Activated T-helper 9 cell treated with anti-CD3 and anti-CD28 coated beads, Interleukin-2, amount 50 U/mL, for 16 hours (primary cell): Measurements from ENCODE around the gene TLE4.
A peak's percentile ranks its signal among the peaks of the same experiment; 100 is the strongest.
"Not testable (repeated sequence)": the region's sequence is repeated elsewhere in the genome, so short reads cannot be mapped to it uniquely, and the experiment has no call there.

Source experiments
- DNase-seq: peaks from one replicate; pipeline ENCODE4 v3.0.0-alpha.2; 2020; ENCODE audit warnings: low read depth

The TLE4 gene

DNA sequence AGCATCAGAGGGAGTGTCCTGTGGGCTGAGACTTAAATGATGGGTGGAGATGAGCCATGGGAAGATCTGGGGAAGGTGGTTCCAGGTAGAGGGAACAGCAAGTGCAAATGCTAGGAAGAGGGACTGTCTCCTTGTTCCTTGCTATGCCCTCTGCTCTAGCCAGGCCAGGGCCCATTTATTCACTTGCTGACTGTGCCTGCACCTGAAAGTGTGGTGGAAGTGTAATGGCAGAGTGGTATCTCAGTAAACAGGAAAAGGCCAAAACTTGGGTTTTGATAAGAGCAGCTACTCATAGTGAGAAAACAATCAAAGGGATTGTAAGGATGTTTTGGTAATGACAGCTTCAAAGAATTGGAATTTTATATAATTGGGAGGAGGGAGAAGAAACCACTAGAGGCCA, 32.4 kb downstream of the TLE4 start:
- no peak for DNase-seq

DNA sequence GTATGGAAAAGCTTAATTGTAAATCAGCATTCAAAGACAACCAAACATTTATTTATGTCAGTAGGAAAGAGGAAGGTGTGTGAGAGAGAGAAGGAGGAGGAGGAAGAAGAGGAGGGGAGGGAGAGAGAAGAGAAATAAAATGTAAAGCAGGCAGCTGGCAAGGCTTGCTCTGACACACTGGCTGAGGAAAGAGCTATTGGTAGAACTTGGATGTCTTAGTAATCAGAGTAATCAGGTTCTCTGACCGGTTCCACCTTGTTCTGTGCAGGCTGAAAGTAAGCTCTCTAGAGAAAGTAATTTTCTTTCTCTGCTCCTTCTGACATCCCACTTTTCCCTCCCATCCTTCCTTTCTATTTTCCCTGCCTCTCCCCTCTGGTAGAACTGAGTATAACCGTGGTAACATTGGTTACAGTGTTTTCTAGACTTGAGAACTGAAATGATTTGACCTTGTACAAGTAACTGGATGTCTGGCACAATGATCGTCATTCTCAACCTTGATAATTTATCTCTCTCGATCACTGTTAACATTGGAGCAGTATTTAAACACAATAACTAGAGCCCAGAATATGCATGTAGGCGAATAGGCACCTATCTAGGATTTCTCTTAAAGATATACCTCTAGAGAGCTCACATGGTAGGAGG, 33.3 kb downstream of the TLE4 start:
- DNase-seq, result no peak

DNA sequence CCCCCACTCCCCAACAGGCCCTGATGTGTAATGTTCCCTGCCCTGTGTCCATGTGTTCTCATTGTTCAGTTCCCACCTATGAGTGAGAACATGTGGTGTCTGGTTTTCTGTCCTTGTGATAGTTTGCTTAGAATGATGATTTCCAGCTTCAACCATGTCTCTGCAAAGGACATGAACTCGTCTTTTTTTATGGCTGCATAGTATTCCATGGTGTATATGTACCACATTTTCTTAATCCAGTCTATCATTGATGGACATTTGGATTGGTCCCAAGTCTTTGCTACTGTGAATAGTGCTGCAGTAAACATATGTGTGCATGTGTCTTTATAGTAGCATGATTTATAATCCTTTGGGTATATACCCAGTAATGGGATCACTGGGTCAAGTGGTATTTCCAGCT, 34.8 kb downstream of the TLE4 start:
- DNase-seq, result not testable (repeated sequence)

DNA sequence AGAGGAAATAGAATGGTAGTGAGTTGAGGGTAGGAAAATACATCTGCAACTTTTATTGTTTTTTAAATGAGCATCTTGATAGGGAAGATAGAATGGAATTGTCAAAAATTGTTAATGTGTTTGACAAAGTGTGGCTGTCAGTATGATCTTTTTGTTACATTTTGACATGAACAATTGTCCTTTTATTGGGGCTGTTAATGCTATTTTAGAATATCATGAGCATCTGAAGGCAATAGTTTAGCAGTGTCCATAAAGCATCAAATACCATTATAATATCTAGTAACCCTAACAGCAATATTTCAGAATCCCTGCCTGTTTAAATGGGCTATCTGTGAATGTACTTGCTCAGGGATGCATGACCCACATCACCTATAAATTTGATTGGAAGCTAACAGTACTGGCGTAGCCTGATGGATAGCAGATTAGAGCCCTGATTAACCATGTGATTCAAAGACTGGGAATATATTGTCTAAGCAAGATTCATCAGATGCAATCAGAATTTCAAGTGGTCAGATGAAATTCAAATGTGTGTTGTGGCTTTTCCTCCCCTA, 37.8 kb downstream of the TLE4 start:
- DNase-seq, result no peak

DNA sequence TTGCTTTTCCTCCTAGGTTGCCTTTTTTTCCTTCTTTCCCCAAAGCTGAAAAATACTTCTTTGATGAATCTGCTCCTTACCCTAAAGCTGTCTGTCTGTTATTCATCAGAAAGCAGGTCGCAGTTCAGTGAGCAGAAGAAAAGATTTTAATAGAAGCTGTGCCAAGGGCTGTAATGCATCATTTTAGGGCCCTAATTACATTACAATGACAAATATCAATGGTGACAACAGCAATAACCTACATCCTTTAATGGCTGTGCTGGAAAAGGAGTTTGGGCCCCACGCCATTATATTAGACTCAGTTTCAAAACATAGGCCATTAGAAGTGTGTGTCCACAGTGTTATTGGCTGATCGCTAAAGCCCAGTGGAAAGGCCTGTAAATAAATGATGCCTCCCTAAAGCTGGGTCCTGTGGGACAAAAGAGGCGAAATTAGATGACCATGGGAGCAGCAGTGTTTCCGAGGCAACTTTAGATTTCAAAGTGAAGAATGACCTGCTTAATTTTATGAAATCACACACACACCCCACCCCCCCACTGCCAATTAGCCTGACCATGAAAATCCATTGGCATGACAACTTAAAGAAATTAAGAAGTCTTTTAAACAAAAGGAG, 38.4 kb downstream of the TLE4 start:
- no peak for DNase-seq

DNA sequence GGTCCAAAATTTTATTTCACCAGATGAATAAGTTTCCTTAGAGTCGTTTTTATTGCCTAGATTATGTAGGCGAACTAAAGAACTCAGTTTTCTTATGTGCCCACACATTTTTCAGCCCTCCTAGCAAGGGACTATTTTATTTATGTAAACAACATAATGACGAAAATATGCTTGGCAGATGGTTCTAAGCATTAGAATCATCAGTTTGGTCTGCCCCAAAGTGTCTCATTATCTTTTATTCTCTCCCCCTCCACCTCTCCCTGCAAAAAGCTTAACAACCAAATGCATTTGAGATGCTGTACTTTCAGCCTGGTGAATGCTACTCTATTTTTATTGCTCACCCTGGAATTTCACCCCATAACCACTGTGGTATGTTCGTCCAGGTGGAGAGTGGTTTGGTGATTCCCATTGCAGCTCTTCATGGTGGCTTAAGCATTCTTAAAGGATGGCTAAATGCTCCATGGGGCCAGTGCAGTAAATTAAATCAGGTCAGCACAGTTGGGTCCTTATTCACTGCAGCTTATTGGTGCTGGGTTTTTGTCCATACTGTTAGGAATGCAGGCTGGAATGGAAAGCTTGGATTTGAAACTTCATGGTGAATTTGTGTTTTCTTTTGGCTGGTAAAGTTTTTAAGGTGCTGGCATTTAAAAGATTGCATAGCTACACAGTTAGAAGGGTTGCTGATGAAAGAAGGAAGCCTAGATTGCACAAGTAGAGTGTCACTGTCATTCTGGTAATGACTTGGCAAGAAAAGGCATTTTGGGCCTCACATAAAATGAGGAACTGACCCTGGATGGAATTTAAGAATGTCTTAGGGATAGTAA, 39.2 kb downstream of the TLE4 start:
- no peak for DNase-seq

DNA sequence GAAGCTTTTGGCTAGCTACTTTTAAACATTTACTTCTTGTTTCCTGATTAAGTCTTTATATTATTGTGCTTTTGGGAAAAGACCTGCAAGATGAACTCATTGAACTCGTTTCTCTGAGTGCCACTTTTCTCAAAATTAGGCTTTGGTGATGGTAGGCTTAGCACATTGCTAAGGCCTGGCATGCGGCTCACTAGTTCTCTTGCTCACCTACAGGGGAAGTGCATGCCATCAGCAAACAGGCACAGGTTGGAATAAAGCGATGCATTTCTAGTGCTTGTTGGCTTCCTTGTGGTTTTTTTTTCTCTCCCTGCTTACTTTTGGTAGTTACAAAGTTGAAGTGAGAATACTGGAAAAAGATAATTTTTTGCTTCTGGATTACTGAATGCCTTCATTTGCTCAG, 41.4 kb downstream of the TLE4 start:
- DNase-seq, result no peak

DNA sequence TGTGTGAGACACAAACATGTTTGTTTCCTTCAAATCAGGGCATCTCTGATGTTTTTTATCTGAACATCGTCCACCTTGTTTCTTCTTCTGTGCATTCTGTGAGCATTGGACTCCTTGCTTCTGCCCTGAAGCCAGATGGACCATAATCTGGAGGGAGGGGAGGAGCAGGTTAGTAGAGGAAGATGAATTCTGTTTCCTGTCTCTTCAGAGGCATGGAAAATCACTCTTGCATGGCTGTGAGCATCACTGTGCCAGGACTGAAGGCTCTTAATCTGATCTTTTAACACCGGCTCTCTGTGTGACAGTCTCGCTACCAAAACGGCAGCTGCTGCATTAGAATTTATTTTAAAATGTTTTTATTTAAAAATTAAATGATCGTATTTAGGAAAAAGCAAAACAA, 43.3 kb downstream of the TLE4 start:
- no peak for DNase-seq

DNA sequence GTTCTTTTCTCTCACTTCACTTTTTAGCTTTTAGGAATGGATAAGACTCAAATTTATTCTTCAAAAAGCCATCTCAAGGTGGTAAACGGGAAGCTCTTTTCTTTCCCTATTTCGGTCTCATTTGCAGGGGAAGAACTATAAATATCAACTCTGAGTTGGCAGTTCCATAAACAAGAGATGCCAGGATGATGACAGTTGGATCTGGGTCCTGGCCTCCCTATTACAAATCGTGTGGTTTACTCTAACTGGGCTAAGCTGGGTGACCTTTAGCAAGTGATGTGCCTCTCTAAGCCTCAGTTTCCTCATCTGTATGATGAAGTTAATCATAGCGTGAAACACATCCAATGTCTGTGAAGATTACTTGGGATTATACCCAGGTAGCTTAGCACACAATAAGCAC, 44.2 kb downstream of the TLE4 start:
- DNase-seq, result no peak

DNA sequence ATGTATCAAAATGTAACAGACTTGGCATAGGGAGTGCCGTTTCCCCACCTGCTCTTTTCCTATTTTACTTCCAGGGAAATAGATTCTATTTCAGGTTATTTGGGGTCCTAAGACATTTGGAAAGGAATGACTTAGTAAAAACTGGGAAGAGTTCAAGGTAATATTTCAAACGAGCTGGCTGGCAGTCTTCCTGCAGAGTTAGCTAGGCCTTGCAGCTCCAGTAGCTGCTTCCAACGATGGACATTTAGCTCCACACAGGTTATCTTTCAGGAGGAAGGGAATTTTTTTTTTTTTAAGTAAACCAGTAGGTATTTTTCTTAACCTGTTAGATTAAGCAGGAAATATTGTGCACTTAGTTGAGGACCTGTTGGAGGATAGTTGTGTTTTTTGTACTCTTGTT, 45.2 kb downstream of the TLE4 start:
- DNase-seq, result no peak

DNA sequence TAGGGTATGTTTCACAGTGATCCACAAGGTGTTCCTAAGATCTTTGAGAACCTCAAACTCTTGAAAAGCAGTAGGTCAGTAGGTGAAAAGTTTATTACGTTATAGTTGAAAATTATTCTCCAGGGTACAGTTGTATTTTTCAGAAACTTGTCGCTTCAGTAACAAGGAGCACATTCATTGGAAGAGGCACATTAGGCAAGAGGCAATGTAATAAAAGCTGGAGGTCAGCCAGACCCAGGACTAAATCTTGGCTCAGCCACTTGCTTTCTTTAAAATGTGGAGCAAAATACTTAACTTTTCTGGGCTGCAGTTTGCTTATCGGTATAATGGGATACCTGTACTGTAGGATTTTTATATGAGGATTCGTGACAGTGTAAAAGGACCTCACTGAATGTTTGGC, 45.6 kb downstream of the TLE4 start:
- no peak for DNase-seq

DNA sequence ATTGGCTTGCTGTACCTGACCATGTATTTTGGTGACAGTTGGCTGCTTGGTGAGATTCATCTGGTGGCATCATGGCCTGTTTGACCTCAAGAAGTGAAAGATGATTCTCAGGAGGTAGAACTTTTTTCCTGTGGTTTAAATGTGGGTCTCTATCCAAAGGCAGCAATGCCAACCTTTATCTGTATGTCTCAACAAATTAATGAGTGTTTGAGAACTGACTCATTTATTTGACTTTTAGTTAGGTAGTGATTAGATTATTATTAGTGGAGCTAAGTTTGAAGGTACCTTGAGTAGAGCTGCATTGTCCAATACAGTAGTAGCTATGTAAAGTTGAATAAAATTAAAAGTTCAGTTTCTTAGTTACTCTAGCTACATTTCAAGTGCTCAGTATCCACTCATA, 48.2 kb downstream of the TLE4 start:
- no peak for DNase-seq

DNA sequence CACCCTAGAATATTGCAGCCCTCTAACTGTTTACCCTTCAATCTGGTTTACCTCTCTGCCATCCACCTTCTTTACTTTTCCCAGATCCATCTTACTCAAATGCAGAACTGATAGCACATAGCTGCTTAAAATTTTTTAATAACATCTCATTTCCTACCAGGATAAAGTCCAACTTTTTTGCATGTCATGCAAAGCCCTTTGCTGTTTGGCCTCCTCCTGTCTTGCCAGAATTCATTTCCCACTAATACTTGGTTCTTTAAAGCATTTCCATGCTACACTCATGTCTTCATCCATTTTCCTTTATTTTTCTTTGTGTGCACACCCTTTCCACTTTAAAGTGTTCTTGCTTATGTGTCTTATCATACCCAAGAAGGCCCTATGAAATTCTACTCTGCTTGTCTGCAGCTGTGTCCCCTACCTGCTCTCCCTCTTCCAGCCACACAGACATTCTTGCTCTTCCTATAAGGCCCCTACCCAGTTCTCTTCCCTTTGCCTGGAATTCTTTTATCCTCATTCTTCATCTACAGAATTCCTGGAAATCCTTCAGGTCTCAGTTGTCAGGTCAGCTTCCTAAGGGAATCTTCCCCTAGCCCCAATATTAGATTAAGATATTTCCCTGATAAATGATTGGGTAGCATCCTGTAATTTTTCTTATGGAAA, 50.3 kb downstream of the TLE4 start:
- DNase-seq, result no peak

DNA sequence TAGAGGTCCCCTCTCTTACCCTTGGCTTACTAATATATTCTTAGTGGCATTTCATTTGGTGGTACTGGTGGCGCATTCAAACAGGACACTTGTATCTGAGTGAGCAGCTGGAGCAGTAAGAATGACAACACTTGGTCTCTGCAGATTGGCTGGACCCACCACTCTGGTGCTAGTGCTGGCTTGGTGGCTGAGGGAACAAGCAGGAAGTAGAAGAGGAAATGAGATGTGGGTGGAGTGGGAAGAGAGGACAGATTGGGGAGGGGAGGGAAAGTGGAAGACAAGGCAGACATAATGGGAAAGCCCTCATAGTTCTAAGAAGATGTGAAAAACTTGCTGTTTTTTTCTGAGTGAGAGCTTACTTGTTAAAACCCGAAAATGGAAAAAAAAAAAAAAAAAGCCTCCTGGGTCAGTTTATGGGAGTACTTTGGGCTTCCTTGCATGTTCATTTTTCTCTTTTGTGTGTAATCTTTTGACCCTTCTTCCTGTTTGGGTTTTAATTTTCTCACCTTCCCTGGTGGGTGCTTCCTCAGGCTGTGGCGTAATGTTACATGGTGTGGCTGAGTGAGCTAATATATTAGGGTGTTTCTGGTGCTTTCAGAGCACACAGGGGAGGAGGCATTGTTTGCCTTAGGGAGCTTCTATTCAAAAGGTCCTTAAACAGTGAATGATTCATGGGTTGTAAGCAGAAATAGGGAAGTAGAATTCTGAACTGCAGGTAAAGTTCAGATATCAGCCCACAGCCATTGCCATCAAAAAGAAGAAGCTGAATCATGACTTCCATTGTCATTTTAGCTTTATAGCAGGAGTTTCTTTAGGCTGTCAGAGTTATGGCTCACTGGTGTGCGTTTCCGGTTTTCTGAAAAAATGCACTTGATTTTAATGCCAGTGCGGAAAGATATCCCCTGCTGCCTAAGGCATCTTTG, 52.3 kb downstream of the TLE4 start:
- peak; percentile 1 for DNase-seq

DNA sequence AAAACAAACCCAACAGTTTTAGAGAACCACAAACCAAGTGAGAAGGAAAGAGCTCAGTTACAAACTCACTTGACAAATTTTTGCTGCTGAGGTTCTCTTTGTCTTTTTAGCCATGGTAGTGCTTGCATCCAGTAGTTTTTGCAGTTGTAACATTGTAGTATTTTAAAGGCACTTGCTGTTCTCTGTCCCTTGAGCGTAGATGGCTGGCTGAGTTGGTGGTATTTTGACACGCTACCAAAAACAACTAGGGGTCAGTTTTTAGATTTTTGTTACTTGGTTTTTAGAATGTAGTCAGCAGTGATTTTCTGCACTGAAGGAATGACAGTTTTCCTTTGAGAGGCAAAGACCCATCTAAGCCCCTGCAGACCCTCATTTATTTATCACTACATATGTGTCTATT, 58.0 kb downstream of the TLE4 start:
- DNase-seq, result no peak

DNA sequence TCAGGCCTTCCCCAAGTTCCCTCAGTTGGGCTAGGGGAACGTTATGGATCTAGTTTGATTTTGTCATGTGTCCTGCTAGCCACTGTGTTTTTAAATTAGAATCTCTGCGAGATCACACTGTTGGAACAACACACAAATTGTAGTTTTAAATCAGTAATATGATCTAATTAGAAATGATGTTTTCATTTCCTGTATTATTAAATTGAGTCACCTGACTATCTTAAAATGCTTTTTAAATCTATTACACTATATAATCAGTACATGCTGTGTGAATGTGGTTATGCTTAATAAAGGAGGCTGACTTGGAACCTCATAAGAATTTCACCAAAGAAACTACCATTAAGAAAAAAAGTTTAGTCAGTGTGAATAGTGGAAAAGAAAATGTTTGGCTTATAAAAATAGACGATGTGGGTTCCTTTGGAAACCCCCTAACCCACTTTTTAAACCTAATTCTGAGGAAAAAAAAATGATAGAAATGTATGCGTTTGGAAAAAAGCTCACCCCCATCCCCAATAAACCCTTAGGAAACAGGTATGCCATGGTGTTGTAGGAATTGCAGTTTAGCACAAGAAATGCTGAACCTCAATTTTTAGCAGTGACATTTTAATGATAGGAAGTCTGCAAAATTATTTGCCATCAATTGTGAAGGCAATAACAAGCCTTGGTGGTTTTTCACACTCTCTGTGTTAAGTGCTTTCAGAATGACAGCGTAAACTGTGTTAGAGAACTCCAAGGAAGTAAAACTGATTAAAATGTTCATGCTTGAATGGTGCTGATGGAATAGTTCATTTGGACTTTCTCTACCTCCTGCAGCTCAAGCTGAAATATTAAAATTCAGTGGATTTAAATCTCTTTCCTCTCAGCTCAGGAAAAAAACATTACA, 59.0 kb downstream of the TLE4 start:
- no peak for DNase-seq

DNA sequence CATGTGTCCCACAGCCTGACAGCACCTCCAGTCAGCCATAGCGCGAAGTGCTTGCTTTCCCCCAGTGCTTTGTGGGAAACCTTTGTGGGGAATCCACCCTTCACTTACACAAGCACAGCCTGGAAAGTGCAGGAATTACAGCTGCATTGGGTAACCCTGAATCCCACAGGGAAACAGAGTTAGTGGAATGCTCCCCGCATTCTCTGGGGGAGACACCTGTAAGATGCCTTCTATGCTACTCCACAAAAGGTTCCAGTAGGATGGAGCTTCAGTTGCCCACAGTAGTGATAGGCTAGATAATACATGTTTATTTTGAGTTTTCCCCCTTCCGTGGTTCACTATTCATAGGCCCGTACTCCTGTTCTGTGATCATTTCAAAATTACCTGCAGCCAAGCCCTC, 60.3 kb downstream of the TLE4 start:
- DNase-seq, result no peak

DNA sequence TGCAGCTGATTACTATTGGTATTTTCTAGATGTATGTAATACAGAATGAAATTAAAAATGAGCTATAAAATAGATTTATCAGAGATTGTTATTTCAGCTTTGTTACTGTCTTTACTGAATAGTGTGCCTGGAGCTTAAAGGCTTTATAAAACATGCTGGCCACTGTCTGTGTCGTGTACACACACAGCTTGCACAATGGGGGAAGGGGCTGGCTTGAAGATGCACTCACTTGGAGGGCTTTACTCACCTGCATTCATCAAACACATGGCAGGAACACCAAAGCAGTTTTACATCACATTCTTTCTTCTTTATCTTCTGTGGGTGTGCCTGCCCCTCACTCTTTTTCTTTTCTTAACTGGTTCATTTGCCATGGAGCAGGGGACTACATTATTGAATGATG, 60.9 kb downstream of the TLE4 start:
- DNase-seq, result no peak

DNA sequence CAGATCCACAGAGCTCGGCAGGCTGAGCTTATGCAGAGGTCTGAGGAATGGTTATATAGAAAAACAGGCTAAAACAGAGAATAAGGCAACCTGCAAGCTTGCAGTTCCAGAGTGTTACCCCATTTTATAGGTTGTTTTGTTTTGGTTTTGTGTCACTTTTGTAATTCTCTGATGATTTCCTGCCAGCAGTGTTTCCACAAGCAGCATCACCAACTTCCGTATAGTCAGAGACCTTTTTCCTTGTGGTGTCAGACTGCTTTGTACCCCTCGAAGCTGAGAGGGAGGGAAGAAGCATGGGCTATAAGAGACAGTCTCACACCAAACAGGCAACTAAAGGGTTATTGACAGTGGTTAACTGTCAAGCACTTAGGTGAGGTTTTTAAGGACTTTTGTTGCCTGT, 61.8 kb downstream of the TLE4 start:
- no peak for DNase-seq

DNA sequence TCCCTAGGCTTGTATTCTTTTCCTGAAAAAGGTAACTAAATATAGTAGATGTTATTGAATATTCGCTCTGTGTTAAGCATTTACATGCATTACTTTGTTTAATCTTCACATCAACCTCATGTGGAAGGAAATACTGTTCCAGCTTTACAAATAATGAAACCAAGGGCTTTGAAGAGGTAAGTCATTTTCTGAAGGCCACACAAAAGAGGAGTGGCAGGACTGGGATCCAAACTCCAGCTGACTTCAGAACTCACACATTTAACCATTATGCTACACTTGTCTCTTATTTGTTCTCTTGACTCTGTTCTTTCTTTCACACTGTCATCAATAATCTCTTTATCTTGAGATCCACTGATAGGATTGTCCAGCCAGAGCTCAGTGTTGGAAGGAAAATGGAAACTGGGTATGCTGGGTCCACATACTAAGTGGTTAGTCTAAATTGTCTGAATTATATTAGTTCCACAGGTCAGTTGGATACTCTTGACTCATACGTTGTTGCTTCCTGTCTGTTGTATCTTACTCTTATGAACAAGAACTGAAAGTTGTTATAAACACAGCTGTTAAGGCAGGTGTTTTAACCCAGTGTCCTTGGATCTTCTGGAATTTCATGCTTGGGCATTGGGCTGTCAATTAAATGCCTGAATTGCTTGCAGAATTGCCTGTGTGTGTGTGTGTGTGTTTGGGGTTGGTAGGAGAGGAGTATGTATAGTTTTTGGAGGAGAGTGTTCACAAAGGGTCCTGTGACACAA, 65.6 kb downstream of the TLE4 start:
- no peak for DNase-seq
